ENCODE results near the gene NYAP1.
A peak's percentile ranks its signal among the peaks of the same experiment; 100 is the strongest.

The NYAP1 gene

DNA sequence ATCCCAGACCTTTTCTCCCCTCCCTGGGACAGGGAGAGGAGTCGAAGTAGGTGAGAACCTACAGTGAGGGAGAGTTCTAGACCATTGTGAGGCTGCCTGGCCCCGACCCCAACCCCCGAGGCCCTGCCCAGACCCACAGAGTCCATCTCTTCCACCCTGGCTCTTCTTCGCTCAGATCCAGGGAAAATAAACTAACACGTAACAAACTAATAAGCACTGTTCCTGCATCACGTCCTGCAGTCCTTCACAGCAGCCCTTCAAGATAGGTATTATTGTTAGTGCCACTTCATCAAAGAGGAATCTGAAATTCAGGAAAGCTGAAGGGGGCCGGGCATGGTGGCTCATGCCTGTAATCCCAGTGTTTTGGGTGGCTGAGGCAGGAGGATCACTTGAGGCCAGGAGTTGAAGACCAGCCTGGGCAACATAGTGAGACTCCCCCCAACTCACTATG is 19.5 kb upstream of the NYAP1 start, which contains the start of gene SPACDR:
TSS of gene SPACDR (minus strand) at position 51 of the 451 bp plus-strand sequence. CDS start 235 bp downstream, outside the sequence.
- DNase-seq: no peak

DNA sequence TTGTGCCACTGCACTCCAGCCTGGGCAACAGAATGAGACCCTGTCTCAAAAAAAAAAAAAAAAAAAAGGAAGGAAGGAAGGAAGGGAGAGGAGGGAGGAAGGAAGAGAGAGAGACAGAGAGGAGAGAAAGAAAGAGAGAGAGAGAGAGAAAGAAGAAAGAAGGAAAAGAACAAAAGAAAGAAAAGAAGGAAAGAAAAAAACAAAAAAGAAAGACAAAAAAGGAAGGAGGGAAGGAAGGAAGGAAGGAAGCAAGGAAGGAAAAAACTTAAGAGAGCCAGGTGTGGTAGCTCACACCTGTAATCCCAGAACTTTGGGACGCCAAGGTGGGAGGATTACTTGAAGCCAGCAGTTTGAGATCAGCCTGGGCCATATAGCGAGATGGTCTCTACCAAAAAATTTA is 18.9 kb upstream of the NYAP1 start:
- no peak for DNase-seq

DNA sequence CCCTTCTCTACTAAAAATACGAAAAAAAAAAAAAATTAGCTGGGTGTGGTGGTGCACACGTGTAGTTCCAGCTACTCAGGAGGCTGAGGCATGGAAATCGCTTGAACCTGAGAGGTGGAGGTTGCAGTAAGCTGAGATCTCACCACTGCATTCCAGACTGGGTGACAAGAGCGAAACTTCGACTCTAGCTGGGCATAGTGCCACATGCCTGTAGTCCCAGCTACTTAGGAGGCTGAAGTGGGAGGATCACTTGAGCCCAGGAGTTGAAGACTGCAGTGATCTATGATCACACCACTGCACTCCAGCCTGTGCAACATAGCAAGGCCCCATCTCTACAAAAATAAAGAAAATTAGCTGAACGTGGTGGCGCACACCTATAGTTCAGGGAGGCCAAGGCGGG is 18.4 kb upstream of the NYAP1 start:
- DNase-seq: no peak

DNA sequence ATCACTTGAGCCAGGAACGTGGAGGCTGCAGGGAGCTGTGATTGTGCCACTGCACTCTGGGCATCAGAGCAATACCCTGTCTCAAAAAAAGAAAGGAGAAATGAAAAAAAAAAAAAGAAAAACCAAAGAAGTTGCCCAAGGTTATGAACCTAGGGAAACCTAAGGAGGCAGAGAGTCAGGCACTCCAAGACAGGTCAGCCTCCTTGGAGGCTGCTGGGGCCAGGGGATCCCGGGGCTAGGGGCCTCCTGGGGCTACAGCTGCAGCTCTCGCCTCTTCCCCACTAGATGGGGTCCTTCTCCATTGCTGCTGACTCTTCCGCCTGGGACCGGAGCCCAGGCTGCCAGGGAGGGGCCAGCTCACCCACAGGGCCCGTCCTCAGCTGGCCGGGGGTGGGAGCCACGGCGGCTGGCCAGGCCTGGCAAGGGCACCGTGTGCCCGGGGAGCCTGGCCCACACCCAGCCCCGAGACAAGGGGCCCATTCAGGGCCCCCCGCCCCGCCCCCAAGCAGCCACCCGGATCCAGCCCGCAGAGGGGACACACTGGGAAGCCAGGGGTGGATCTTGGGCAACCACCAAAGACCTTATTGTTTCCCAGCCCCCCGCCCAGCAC is 17.9 kb upstream of the NYAP1 start:
- DNase-seq: no peak

DNA sequence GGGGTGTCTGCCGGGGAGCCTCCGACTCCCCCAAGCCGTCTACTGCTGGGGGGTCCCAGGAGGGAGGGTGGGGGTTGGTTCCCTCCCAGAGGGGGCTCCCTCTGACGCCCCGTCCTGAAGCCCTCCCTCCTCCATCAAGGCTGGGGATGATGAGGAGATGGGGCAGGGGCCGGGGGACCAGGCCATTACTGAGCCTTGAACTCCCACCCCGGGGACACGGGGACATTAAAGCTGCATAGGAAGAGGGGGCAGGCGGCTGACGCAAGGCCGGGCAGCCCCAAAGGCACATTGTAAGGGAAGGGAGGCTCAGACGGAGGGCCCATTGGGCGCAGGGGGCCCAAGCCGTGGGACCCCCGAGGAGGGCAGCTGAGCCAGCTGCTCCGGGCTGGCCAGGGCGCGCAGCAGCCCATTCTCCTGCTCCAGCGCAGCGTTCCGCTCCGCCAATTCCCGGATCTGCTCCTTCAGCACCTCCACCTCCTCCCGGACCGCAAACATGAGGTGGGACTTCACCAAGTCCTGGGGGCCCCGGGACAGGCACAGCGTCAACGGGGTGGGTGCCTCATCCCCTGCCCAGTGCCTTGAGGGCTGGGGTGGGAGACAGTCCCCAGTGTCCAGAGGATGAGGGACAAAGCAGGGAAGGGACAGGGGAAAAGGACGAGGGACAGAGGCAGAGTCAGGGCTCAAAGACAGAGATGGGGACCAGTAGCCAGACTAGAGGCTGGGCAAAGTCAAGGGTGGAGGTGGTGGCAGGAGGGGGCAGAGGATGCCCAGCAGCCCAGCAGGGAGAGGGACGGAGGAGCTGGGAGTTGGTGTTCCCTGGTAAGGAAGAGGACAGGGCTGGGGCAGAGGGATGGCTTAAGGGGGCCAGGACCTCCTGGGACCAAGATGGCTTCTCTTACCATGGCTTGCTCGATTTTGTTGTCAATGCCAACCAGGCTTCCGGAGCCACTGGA is 16.8 kb upstream of the NYAP1 start:
- DNase-seq: no peak

DNA sequence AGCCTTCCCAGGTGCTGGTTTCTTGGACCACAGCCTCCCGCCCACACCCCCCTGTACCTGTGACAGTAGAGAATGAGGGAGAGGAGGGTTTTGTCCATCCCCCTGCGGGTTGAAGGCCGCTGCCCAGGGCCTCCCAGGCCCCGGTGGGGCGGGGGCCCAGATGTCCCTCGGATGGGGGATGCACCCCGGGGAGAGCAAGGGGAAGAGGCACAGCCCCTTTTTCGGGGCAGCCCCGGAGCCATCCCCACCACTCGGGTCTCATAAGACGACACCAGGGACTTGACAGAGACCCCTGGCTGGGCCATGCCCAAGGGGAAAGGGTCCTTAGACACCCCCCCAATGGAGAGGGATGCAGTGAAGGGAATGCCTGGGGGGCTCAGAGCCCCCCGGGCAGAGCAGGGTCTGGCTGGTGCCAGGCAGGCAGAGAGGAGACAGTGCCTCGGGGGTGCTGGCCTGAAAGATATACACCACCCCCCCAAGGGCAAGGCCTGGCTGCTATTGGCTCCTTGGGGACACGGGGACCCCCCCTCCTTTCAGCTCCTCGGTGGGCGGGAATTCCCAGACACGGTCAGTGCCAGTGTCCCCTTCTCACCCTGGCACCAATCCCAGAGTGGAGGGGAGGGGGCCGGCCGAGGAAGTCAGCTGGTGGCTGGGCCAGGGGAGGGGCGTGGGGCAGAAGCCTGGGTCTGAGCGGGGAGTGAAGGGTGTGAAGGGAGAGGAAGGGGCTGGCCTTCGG is 15.9 kb upstream of the NYAP1 start:
- DNase-seq: no peak

DNA sequence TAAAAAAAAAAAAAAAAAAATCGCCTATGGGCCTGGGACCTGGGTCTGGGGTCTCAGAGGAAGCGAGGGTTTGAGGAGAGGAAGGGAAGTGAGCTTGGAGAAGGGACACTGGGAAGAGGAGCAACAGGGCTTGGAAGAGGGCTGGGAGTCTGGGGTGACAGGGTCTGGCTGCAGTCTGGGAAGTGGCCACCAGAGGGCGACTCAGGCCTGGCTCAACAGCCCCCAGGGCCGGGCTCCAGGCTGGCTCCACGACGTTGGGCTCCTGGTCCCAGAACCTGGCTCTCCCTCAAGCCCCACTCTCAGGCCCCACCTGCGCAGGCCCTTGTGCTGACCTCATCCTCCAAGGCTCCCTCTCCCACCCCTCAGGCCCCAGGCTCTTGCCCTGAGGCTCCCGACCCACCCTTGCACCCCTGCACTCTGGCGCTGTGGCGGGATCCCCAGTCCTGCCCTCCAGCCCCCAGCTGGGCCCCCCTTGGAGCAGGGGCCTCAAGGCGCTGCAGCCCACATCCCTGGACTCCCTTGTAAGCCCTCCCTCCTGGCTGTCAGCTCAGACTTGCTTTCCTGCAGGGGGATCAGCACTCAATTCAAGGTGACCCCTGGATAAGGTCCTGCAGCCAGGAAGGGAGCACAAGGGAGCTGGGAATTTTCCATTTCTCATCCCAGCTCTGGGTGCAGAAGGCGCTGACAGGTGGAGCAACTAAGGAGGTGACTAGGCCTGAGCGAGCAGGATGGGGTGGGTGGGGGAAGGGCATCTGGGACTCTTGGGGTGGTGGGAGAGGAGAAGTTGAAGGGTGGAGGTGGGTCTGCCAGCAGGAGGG is 14.3 kb upstream of the NYAP1 start:
- peak; percentile 91 to 92 for DNase-seq

DNA sequence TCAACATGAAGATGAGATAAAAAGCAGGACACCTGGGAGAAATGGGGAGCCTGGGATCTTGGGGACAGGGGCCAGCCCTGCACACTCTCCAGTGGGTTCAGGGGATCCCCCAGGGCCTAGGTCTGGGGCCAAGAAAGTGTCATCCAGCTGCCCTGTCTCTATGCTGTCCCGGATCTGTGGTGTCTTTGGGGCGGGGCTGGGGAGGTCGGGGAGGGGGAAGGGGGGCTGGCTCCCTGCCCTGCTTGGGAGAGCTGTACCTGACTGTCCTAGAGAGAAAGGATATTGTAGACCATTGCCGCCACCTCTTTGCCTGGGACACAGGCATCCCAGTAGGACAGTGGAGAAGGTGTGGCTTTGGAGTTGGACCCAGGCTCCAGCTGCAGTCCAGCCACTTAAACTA is 12.7 kb upstream of the NYAP1 start:
- no peak for DNase-seq

DNA sequence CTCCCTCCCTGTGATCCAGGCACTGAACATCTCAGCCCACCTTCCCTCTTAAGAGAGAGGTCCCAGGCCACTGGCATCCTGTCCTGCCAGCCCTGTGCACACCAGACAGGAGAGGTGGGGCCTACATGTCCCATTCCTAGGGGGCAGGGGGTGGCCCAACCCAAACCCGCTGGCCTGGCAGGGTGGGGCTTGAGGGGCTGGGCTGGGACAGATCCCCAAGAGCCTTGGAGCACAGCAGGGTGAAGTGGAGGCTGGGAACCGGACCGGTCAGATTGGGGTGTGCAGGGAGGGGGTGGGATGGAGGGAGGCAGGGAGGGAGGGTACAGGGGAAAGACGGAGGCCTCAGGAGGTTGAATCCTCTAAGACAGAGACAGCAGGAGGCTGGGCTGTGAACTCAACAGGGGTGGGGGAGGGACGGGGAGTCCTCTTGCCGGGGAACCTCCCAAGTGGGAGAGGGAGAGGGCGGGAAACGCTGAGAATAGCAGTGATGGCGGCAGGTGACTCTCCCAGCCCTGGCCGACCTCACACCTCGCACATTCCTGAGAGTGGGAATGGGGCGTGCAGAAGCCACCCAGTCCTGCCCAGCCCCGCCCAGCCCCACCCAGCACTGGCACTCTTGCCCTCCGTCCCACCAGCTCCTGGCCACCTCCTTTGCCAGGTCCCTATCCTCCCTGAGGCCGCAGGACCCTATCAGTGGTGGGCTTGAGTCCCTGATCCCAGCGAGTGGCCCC is 11.4 kb upstream of the NYAP1 start:
- DNase-seq: no peak

DNA sequence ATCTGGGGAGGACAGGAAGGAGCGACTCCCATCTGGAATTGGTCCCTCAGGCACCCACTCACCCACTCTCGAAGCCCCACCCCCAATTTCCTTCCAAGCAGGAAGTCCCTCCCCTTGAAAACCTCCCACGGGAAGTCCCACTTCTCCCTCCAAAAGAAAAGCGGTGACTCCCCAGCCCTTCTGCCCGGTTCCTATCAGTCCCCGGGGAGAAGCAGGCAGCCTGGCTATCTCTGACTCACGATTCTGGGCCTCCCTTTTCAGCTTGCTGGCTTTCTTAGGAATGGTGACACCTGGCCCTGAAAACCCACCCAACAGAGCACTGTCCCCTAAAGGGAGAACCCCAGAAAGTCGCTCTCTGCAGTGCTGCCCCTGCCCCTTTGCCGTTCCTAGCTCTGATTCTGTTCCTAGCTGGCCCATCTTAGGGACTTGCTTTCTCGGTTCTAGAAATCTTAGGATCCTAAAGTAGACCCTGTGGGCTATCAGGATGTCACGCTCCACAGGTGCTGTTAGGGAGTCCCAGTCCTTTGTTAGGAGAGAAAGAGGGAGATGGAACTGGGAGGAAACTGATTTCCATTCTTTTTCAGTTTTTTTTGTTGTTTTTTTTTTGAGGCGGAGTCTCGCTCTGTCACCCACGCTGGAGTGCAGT is 10.8 kb upstream of the NYAP1 start:
- DNase-seq: peak in 1 of 2 donors; percentile 19

DNA sequence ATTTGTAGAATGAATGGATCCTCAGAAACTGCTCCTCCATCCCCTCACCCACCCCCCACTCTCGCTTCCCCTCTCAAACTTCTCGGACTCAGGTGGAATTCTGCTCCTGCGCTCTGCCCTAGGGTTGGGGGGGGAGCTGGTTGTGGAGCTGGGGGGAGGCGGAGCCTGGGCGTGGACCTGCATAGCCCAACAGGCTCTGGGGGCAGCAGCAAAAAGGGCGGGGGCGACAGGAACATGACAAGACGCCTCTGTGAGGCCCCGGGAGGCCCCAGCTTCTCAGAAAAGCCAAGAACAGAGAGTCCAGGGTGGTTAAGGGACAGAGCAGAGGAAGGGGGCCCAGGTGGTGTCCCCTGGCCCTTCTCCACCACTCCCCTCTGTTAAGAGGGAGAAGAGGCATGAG is 8.2 kb upstream of the NYAP1 start:
- DNase-seq: peak; percentile 32 to 36

DNA sequence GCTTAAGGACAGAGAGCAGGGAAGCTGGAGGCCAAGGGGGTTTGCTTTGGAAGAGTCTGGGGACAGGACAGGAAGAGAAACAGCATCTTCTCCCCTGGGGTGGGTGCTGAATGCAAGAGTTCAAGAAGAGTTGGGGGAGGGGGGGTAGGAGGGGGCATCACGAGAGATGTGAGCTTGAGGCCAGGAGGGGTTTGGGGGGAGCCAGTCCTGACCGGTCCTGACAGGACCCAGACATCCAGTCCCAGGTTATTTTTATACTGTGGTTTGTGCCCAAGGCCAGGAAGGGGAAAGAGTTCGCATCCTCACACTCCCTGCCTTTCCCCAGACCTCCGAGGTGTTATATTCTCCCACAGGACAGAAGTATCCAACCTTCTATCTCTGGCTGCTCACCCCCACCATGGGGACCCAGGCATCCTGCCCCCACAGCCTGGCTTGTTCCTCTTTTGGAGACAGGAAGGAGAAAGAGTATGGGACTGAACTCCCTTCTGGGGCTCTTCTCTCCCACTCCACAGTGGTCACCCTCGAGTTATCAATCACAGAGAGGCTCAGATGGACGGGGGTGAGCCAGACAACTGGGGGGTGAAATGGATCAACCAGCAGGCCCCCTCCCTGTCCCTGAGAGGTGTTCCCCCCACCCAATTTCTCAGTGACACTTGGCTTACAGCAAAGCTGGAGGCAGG is 7.5 kb upstream of the NYAP1 start:
- no peak for DNase-seq

DNA sequence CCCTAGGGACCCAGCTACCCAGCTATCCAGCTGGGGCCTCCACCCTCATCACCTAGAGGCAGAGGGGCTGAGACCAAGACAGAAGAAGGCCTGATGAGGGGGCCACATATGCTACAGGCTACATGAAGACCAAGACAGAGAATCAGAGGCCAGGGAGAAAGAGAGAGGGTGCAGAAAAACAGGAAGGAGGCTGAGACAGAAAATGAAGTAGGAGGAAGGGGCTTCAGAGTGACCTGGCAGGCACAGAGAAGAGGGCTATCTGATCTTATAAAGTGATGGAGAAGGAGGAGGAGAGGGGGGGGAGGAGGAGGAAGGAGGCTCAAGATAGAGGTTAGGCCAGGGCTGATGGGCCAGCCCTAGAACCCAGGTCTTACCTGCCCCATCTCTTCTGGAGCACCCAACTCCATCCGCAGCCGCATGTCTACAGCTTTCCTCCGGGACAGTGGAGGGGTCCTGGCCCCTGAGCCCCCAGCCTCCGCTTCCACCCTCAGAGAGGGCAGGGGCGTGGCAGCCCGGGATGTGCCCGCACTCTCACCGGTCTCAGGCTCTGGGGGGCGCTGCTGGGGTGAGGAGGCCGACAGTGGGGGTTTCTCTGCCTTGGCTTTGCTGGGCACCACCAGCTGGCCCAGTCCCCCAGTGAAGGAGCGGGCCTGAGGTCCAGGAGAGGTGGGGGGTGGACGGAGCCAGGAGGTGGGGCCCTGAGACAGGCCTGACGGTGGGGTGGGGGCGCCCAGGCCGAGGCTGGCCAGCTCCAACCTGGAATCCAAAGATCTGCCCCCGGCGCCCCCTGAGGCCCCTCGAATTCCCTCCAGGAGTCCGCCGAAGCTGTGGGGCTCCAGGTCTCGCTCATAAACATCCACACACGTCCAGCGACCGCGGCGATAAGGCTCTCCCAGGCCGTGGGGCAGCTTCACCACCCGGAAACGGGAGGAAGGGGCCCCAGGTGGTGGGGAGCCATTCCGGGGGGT is 6.5 kb upstream of the NYAP1 start:
- peak; percentile 57 to 59 for DNase-seq

DNA sequence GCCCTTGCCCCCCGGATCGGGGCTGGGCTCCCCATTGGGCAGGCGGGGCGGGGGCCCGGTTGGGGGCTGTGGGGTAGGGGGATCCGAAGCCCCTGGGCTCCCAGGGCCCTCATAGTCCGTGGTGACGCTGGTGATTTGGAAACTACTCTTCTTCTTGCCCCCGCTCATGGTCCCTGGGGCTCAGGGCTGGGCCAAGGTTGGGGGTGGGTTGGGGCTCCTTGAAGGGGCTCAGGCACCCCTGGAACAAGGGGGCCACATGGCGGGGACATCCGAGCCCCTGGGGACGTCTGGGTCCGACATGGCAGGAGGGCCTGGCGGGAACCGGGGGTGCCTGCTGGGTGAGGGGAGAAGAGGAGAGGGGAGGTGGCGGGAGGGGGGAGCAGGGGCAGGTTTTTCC is 5.9 kb upstream of the NYAP1 start:
- DNase-seq: no peak

DNA sequence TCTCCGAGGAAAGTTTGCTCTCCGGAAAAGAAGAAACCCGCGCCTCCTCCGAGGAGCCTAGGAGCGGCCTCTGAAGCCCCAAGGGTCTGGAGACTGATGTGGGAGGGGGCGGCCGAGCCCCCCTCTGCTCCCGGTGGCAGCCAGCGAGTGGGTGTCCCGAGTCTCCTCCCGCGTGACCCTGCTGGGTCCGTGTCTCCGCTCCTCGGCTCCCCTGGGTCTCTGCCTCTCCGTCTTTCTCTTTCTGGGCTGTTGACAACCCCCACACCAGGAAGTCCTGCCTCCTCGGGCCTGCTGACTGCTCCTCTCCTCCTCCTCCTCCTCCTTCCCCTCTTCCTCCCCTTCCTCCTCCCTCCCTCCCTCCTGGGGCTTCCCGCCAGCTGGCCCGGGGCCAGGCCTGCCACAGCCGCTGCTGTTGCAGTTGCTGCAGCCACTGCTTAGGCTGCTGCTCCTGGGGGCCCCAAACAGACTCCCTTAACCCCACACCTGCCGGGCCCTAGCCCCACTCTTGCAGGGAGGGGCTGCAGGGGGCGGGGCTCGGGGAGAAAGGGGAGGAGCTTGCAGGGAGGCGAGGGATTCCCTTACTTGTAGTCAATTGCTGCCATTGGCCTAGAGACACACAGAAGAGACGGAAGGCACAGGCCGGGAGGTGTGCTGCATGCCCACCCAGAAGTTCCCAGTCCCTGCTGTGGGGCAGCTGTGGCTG is 4.6 kb upstream of the NYAP1 start, which contains the start of gene TSC22D4:
TSS of gene TSC22D4 (minus strand) at position 257 of the 703 bp plus-strand sequence. CDS start 1,176 bp downstream, outside the sequence.
- peak; percentile 85 to 89 for DNase-seq

DNA sequence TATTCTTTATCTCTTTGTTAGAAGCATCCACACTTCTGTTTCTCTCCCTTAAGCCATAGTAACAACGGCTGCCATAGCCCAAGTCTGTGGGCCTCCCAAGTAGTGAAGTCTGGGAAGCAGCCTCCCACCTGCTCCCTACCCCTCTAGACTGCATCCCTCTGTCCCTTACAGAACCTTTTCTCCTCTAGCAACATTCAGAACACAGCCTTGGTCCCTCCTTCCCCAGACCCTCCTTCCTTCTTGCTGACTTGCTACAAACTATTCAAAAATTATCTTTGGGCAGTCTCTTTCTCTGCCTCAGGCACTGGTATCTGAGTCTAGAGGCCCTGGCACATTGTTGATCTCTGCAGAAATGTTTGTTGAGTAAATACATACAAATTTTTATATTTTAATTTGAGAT is 2.3 kb upstream of the NYAP1 start:
- DNase-seq: no peak

DNA sequence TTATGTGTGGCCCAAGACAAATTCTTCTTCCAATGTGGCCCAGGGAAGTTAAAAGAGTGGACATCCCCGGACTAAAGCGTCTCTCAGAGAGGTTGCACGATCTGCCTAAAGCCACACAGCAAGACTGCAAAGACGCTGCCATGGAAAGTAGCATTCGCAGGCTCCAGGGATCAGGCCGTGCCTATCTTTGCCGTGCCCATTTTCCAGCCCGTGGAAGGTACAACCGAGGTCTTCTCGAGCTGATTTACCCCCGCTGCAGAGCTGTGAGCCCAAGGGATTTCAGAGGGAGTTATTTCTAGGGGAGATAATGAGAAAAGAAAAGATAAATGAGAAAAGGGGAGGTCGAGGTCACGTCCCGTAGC is 1.0 kb upstream of the NYAP1 start:
- no peak for DNase-seq

DNA sequence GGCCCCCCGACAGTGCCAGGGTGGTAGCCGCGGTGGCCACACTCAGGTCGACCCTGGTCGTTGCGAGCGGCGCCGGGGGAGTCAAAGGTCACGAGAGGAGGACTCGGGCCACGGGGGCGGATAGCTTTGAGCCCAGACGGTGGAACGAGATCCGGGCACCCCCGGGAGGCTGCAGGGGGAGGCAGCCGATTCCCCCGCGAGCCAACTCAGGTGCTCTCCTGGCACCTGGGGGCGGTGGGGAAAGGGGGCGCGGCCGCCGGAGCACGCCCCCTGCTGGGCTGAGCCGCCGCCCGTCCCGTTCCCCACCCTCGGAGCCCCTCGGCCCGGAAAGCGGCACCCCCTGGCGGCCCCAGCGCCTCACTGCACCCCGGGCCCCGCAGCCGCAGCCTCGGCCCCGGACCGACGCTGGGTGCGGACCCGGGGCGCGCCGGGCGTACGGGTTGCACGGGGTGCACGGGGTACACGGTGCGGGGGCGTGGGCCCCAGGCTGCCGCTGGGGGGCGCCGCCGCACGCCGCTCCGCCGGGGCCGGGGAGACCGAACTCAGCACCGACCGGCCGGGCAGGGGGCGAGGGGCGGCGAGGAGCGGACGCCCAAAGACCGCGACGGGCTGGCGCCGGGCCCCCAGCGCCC is 521 bp upstream of the NYAP1 start:
- DNase-seq: peak; percentile 86 to 87

All from stimulated activated CD4-positive, alpha-beta T cell treated with anti-CD3 and anti-CD28 coated beads, Interleukin-2, amount 100 ng/mL, for 24 hours (primary cell).